Stimulated activated CD8-positive, alpha-beta memory T cell treated with anti-CD3 and anti-CD28 coated beads, Interleukin-4, amount 100 ng/mL, for 48 hours (primary cell): ENCODE results near the gene SLC49A3.

Experiments used
- DNase-seq: peaks from one replicate; pipeline ENCODE4 v3.0.0-alpha.2; 2020

The SLC49A3 gene

GRCh38 chr4:664713-665231 lies 24.2 kb downstream of the SLC49A3 start:
- DNase-seq: no peak

DNA sequence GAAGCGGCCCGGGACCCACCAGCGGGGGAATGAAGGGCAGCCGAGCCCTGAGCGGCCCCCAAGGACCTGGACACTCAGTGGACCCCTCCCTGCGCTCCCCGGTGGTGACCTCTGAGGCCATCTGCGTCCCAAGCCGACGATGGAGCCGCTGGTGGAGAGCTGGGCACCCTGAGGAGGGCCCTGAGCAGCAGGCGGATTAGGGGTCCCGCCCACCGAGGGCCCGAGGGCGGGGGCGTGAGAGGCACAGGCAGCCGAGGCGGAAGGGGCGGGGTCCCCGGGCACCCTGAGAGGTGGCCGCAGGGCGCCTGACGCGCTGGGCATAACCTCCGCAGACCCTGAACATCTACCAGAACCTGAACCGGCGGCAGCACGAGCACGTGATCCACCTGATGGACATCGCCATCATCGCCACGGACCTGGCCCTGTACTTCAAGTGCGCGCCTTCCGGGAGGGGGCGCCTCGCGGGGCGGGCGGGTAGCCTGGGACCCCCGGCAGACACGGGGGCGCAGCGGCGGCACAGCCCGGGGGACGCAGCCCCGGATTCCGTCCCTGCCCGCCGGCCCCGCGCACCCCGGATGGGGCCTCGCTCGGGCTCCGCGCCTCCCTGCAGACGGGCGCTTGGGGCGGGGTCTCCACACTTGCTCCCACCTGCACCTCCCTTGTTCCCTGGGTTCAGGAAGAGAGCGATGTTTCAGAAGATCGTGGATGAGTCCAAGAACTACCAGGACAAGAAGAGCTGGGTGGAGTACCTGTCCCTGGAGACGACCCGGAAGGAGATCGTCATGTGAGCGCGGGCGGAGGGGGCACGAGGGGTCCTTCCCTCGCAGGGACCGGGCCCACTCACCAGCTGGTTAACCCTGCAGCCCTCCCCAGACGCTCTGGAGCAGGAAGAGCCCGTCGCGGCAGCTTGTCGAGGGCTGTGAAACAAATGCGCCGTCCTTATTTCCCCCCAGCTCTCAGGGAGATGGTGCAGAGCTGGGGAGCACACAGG lies 25.2 kb downstream of the SLC49A3 start:
- DNase-seq: peak; percentile 85

GRCh38 chr4:663046-663437 lies 25.9 kb downstream of the SLC49A3 start:
- no peak for DNase-seq

- DNase-seq: no peak
Observed at GRCh38 chr4:661881-662761, 26.8 kb downstream of the SLC49A3 start.

DNA sequence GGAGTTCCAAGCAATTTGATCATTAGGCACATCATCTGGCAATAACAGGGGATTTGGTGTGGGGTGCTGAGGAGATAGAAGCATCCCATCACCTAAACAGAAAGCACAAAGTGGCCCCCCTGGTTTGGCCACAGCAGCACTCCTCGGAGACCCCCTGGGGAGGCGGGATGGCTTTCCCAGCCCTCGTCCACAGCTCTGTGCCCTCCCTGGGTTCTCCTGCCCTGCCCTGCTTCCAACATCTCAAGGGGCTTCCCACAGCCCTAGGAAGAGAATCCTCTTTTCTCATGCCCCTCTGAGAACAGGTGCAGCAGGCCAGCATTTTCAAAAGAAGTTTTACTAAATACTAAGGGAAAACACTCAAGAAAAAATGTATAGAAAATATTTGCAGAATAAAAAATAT lies 27.7 kb downstream of the SLC49A3 start:
- DNase-seq: no peak

DNA sequence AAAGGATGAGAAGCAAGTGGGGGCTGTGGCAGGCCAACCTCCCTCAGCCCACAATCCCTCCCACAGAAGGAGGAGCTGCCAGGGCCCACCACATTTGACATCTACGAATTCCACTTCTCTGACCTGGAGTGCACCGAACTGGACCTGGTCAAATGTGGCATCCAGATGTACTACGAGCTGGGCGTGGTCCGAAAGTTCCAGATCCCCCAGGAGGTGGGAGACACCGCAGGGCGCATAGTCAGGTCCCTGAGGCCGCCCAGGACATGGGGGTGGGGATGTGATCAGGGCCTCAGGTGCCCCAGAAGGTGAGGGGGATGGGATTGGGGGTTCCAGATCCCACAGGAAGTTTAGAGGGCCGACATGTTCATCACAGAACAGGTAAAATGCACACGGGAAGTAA lies 28.6 kb downstream of the SLC49A3 start:
- DNase-seq: no peak

DNA sequence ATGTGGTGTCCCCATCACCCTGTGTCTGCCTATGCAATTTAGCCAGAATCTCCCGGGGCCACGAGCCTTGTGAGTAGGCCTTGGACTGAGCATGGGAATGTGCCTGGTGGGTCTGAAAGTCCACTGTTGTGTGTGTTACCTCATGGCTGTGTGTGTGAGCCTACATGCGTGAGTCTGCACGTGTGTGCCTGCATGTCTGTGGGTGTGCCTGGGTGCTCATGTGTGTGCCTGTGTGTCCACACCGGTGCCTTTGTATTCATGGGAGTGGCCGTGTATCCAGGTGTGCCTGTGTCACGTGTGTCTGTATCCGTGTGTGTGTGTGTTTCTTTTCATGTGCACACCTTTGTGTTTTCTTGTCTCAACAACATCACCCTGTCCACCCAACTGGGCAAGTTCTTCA lies 29.1 kb downstream of the SLC49A3 start:
- no peak for DNase-seq

- DNase-seq: no peak
Observed at GRCh38 chr4:658681-659667, 30.0 kb downstream of the SLC49A3 start.

DNA sequence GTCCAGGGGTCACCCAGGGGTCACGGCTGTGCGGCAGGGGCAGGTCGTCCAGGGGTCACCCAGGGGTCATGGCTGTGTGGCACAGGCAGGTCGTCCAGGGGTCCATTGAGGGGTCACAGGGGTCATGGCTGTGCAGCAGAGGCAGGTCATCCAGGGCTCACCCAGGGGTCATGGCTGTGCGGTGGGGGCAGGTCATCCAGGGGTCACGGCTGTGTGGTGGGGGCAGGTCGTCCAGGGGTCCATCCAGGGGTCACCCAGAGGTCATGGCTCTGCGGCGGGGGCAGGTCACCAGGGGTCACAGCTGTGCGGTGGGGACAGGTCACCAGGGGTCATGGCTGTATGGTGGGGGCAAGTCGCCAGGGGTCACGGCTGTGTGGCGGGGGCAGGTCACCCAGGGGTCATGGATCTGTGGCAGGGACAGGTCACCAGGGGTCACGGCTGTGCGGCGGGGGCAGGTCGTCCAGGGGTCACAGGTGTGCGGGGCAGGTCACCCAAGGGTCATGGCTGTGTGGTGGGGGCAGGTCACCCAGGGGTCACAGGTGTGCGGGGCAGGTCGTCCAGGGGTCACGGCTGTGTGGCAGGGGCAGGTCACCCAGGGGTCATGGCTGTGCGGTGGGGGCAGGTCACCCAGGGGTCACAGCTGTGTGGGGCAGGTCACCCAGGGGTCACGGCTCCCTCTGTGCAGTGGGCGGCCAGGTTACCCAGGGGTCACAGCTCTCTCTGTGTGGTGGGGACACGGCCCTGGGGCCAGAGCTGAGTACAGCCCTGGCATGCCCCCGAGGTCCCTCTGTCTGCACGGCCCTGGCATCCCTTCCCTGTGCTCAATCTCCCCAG lies 30.9 kb downstream of the SLC49A3 start:
- DNase-seq: no peak

GRCh38 chr4:657338-657833 lies 31.6 kb downstream of the SLC49A3 start:
- no peak for DNase-seq

- no peak for DNase-seq
Observed at GRCh38 chr4:656436-657337, 32.3 kb downstream of the SLC49A3 start.

- no peak for DNase-seq
Observed at GRCh38 chr4:655464-656151, 33.3 kb downstream of the SLC49A3 start.

DNA sequence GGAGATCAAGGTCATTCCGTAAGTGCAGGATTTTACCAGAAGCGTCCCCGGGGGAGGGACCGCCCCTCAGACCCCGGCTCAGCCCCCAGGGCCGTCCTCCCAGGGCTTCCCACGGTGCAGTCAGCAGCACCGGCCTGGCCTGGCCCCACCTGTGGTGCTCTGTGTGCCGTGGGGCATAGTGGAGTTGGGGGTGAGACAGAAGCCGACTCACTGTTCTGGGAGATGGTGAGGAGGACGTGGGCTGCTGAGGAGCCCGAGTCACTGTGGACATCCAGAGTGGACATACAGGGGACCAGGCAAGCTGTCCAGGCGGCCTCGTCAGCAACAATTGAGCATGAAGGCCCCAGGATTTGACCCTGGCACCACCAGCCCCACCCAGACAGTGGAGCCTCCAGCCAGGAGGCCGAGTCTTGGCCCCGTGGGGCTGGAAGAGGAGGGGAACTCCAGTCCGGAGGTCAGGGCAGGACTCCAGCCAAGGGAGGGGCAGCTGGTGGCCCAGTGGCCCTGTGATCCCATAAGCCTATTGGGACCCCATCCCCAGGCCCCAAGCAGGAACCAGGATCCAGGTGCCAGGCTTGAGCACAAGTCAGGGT lies 34.0 kb downstream of the SLC49A3 start:
- no peak for DNase-seq

DNA sequence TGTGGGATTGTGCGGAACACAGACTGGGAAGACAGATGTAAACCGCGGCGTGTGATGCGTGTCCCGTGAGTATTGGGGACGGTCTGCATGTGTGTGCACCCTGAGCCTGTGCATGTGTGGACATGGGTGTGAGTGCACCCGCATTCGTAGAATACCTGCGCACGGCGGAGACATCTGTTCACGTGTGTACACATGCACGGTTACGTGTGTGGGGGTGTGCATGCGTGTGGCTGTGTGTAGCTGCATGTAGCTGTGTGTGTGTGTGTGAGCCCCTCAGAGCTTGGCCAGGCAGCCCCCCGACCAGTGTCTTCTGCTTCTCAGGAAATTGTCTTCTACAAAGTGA lies 34.5 kb downstream of the SLC49A3 start:
- no peak for DNase-seq

DNA sequence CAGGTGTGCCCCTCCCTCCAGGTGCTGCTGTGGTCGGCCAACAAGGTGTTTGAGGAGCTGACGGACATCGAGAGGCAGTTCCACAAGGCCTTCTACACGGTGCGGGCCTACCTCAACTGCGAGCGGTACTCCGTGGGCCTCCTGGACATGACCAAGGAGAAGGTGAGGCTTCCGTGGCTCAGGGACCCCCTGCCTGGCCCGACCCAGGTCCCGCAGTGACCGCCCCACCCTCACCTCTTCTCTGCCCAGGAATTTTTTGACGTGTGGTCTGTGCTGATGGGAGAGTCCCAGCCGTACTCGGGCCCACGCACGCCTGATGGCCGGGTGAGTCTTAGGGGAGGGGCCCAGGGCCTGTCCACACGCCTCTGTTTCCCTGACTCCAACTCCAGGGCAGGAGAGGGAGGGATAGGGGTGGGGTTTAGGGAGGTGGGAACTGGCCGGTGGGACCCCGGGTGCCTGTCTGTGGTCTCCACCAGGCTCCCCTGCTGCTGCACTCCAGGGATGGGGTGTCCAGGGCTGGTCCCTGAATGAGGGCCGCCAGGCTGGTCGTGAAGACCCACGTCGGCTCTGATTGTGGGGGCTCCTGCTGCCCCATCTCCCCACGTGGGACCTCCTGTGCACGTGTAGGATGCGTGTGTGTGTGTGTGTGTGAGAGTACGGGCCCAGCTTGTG lies 35.0 kb downstream of the SLC49A3 start:
- no peak for DNase-seq

GRCh38 chr4:653080-653821 lies 35.7 kb downstream of the SLC49A3 start:
- DNase-seq: no peak

DNA sequence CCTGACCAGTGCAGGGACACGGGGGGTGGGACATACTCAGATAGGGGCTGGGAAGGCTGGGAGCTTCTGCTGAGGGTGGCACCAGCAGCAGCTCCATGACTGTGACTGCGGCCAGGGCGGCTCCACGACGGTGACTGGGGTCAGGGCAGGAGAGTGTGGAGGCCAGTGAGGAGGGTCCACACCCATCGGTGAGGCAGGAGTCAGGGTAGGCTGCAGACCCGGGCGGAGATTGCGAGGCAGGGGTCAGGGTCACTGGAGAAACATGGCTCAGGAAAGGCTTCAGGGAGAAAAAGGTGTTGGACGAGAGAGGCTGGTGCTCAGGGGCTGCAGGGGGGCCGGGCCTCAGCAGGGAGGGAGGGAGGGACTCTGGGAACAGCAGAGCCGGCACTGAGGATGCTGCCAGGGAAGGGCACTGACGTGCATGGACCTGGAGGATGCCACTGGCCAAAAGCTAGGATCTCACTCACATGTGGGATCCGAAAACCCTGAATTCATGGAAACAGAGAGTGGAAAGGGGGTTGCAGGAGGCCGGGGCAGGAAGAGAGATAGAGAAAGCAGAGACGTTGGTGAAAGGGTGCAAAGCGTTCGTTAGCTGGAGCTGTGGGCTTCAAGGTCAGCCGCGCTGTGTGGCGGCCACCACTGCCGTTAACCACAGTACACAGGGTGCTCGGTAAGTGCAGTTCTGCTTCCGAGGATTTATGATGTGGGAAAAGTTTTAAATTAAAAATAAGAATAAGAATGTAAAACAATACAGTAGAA lies 36.9 kb downstream of the SLC49A3 start:
- DNase-seq: no peak
